ENCODE results near the gene NRG3. TPM values are rescaled to one million over a fixed set of nuclear protein-coding genes. Genes with fewer than 3 reads are reported as not detected.

Gene NRG3
- total and polyA plus RNA-seq, 2 of the 4 experiments (the other 2 are of a cell fraction): not detected

DNA sequence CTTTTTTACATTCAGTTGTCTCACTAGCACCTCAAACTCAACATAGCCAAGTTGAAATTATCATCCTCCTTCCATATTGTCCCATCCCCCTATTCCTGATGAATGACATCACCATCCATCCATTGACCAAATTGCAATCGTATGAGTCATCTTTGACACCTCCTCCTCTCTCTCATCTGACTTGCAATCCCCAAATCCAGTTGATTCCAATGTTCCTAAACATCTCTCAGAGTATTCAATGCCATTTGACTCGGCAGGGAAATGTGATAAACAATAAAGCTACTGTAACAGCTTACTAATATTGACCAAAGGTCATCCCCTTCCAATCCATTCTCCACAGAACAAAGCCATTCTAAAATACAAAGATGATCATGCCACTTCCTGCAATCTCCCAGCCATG lies 1047.8 kb downstream of the NRG3 start:
- no peak overlapping the region for H2AK5ac ChIP-seq (ENCODE audit: low read depth, low read length)
- no peak overlapping the region for H2AK9ac ChIP-seq (replicated peaks; ENCODE audit: low read depth, low read length, poor library complexity)
- peaks cover 2% of the 10 kb centered on the region; the same call in 1 of the 2 replicates for H3K9me3 ChIP-seq (ENCODE audit: control insufficient read depth, insufficient read depth, low read length)
- intact Hi-C loops (cut with micrococcal nuclease): no loop called here
- DNase-seq (no peak), ATAC-seq (ENCODE audit: low read depth) (no peak)
- WGBS, 2 experiments (ENCODE audit: extremely low coverage in 2 of 2, insufficient read length in 1 of 2): no CpG with 5 or more reads among the region's 2 CpGs
- no peak overlapping the region for H2AFZ ChIP-seq (replicated peaks; ENCODE audit: low read length, poor library complexity)
- H3K36me3 ChIP-seq (ENCODE audit: control insufficient read depth, insufficient read depth, low read length): no peaks in the 10 kb centered on the region
- in situ Hi-C loops (cut with MboI; ENCODE audit: low sequenced_read_pairs): no loop called here
- ChIA-PET POLR2A (ENCODE audit: unreplicated experiment) (no interaction called here), CTCF (no interaction called here)
- no peak overlapping the region for H3K14ac ChIP-seq (replicated peaks; ENCODE audit: low read depth, low read length)
- H4K91ac ChIP-seq (ENCODE audit: insufficient read depth, low read depth, low read length): no peak overlapping the region
- BruUV-seq (replicated peaks): no TSS peak
- no peak overlapping the region for H2BK120ac ChIP-seq (ENCODE audit: low read depth, low read length)
- no peak overlapping the region for H3K4me2 ChIP-seq (ENCODE audit: low read depth, low read length)
- no peak overlapping the region for H4K5ac ChIP-seq (ENCODE audit: low read depth, low read length)
- no peaks in the 10 kb centered on the region for H3K4me1 ChIP-seq (ENCODE audit: control insufficient read depth, insufficient read depth, low read length)
- no peak overlapping the region for H3K23ac ChIP-seq (ENCODE audit: low read depth, low read length)
- no peak overlapping the region for H2BK5ac ChIP-seq (ENCODE audit: low read depth, low read length, poor library complexity, severe bottlenecking)
- TF ChIP-seq POLR2A (IDR thresholded peaks at IDR 0.05; ENCODE audit: low read depth, low read length): no peak
- no peak for TF ChIP-seq RAD21 (IDR thresholded peaks at IDR 0.05; ENCODE audit: low read length)
- TF ChIP-seq, protein P1, sequence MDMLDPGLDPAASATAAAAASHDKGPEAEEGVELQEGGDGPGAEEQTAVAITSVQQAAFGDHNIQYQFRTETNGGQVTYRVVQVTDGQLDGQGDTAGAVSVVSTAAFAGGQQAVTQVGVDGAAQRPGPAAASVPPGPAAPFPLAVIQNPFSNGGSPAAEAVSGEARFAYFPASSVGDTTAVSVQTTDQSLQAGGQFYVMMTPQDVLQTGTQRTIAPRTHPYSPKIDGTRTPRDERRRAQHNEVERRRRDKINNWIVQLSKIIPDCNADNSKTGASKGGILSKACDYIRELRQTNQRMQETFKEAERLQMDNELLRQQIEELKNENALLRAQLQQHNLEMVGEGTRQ (IDR thresholded peaks at IDR 0.05; ENCODE audit: low read depth, low read length): no peak
- TF ChIP-seq RFX5 (IDR thresholded peaks at IDR 0.05; ENCODE audit: low read depth, low read length): no peak
- no peak for TF ChIP-seq SMC3 (IDR thresholded peaks at IDR 0.05; ENCODE audit: low read depth, low read length)
- no peak for TF ChIP-seq MXI1 (IDR thresholded peaks at IDR 0.05; ENCODE audit: borderline replicate concordance, low read depth, low read length)
- TF ChIP-seq CHD1 (IDR thresholded peaks at IDR 0.05; ENCODE audit: low read depth, low read length): no peak
- no peak for TF ChIP-seq MAFK (IDR thresholded peaks at IDR 0.05; ENCODE audit: low read depth, low read length)
- H3K79me1 ChIP-seq (ENCODE audit: low read depth in 1 of 2, low read length in 2 of 2): no peaks in the 10 kb centered on the region
- no peaks in the 10 kb centered on the region for H3K9me1 ChIP-seq (ENCODE audit: insufficient read depth, low read length)
- no peaks in the 10 kb centered on the region for H4K20me1 ChIP-seq (ENCODE audit: insufficient read depth, low read length)
- no peak overlapping the region for H3K4ac ChIP-seq (ENCODE audit: low read depth, low read length)
- no peak overlapping the region for H3K27ac ChIP-seq (ENCODE audit: insufficient read depth, low read length)
- H4K8ac ChIP-seq (ENCODE audit: low read depth in 2 of 2, low read length in 2 of 2): no peak overlapping the region
- no peaks in the 10 kb centered on the region for H3K27me3 ChIP-seq (ENCODE audit: control insufficient read depth, insufficient read depth, low read length)
- no peak overlapping the region for H2BK15ac ChIP-seq (ENCODE audit: low read depth, low read length)
- dilution Hi-C loops (cut with HindIII; ENCODE audit: low sequenced_read_pairs, unreplicated experiment): no loop called here
- no peak overlapping the region for H3K4me3 ChIP-seq (ENCODE audit: insufficient read depth, low read depth, low read length)
- H3K18ac ChIP-seq (ENCODE audit: low read depth, low read length): no peak overlapping the region
- H3K56ac ChIP-seq (ENCODE audit: extremely low read depth, insufficient read depth, low read length): no peak overlapping the region
- H3K9ac ChIP-seq (ENCODE audit: low read depth, low read length): no peak overlapping the region
- H2BK20ac ChIP-seq (ENCODE audit: low read depth, low read length): no peak overlapping the region

All from IMR-90 (cell line).